ENCODE data around the gene TENM4.

TENM4 gene

GRCh38 chr11:79348976-79349682 is 91.7 kb downstream of the TENM4 start:
- Histone ChIP-seq H3K9me3 (ENCODE audit: control insufficient read depth, insufficient read depth, low read length) (no peaks in the 10 kb centered on the region), H3K36me3 (ENCODE audit: control insufficient read depth, low read length) (no peaks in the 10 kb centered on the region), H3K27ac (ENCODE audit: low read depth, low read length) (no peak overlapping the region), H3K9me2 (replicated peaks; ENCODE audit: control insufficient read depth, low read length) (no peaks in the 10 kb centered on the region), H3K4me2 (ENCODE audit: low read length) (no peak overlapping the region), H3K27me3 (ENCODE audit: control insufficient read depth, low read length) (no peaks in the 10 kb centered on the region), H3K4me3 (ENCODE audit: low read length) (no peak overlapping the region), H4K20me1 (ENCODE audit: control insufficient read depth, insufficient read depth, low read depth, low read length) (no peaks in the 10 kb centered on the region), H3K79me2 (ENCODE audit: control insufficient read depth, low read length) (no peaks in the 10 kb centered on the region), H3F3A (ENCODE audit: control insufficient read depth, insufficient read depth) (no peaks in the 10 kb centered on the region), H3K4me1 (ENCODE audit: control insufficient read depth, low read length) (no peaks in the 10 kb centered on the region)
- TF ChIP-seq EZH2phosphoT487 (IDR thresholded peaks at IDR 0.05; ENCODE audit: borderline replicate concordance, low read length): no peak
- no peak for TF ChIP-seq CTCF (IDR thresholded peaks at IDR 0.05; ENCODE audit: low read depth, low read length, poor library complexity, severe bottlenecking)

GRCh38 chr11:79346021-79346420 is 94.8 kb downstream of the TENM4 start:
- Histone ChIP-seq H3K4me2 (ENCODE audit: low read length) (no peak overlapping the region), H3K36me3 (ENCODE audit: control insufficient read depth, low read length) (no peaks in the 10 kb centered on the region), H3F3A (ENCODE audit: control insufficient read depth, insufficient read depth) (no peaks in the 10 kb centered on the region), H3K79me2 (ENCODE audit: control insufficient read depth, low read length) (no peaks in the 10 kb centered on the region), H3K9me2 (replicated peaks; ENCODE audit: control insufficient read depth, low read length) (no peaks in the 10 kb centered on the region), H3K9me3 (ENCODE audit: control insufficient read depth, insufficient read depth, low read length) (no peaks in the 10 kb centered on the region), H3K27ac (ENCODE audit: low read depth, low read length) (no peak overlapping the region), H3K27me3 (ENCODE audit: control insufficient read depth, low read length) (no peaks in the 10 kb centered on the region), H3K4me1 (ENCODE audit: control insufficient read depth, low read length) (no peaks in the 10 kb centered on the region), H3K4me3 (ENCODE audit: low read length) (no peak overlapping the region), H4K20me1 (ENCODE audit: control insufficient read depth, insufficient read depth, low read depth, low read length) (no peaks in the 10 kb centered on the region)
- no peak for TF ChIP-seq CTCF (IDR thresholded peaks at IDR 0.05; ENCODE audit: low read depth, low read length, poor library complexity, severe bottlenecking)
- TF ChIP-seq EZH2phosphoT487 (IDR thresholded peaks at IDR 0.05; ENCODE audit: borderline replicate concordance, low read length): no peak

GRCh38 chr11:79344753-79345294 is 96.0 kb downstream of the TENM4 start:
- H3K9me2 ChIP-seq (replicated peaks; ENCODE audit: control insufficient read depth, low read length): no peaks in the 10 kb centered on the region
- H3K79me2 ChIP-seq (ENCODE audit: control insufficient read depth, low read length): no peaks in the 10 kb centered on the region
- H3K36me3 ChIP-seq (ENCODE audit: control insufficient read depth, low read length): no peaks in the 10 kb centered on the region
- H3K9me3 ChIP-seq (ENCODE audit: control insufficient read depth, insufficient read depth, low read length): no peaks in the 10 kb centered on the region
- no peak overlapping the region for H3K4me2 ChIP-seq (ENCODE audit: low read length)
- H3K4me3 ChIP-seq (ENCODE audit: low read length): no peak overlapping the region
- no peaks in the 10 kb centered on the region for H3K4me1 ChIP-seq (ENCODE audit: control insufficient read depth, low read length)
- no peaks in the 10 kb centered on the region for H3F3A ChIP-seq (ENCODE audit: control insufficient read depth, insufficient read depth)
- H4K20me1 ChIP-seq (ENCODE audit: control insufficient read depth, insufficient read depth, low read depth, low read length): no peaks in the 10 kb centered on the region
- no peak overlapping the region for H3K27ac ChIP-seq (ENCODE audit: low read depth, low read length)
- no peak for TF ChIP-seq CTCF (IDR thresholded peaks at IDR 0.05; ENCODE audit: low read depth, low read length, poor library complexity, severe bottlenecking)
- TF ChIP-seq EZH2phosphoT487 (IDR thresholded peaks at IDR 0.05; ENCODE audit: borderline replicate concordance, low read length): no peak
- no peaks in the 10 kb centered on the region for H3K27me3 ChIP-seq (ENCODE audit: control insufficient read depth, low read length)

All from DOHH2 (cell line).